ENCODE measurements around the gene PAX7.

PAX7 gene

GRCh38 chr1:18794051-18794450 is 163.4 kb downstream of the PAX7 start:
- no peak overlapping the region for H3K27ac ChIP-seq
- no peak for TF ChIP-seq CTCF (IDR thresholded peaks at IDR 0.05)
- no peaks in the 10 kb centered on the region for H3K9me3 ChIP-seq
- peaks cover 16% of the 10 kb centered on the region for H3K27me3 ChIP-seq
- H3K4me3 ChIP-seq (ENCODE audit: low read depth in 1 of 2, low read length in 1 of 2), result no peak overlapping the region
- no peaks in the 10 kb centered on the region for H3K4me1 ChIP-seq (ENCODE audit: control insufficient read depth in 1 of 2, insufficient read depth in 1 of 2, low read depth in 1 of 2, low read length in 1 of 2)
- H3K36me3 ChIP-seq, result no peaks in the 10 kb centered on the region

GRCh38 chr1:18794561-18794960 is 163.9 kb downstream of the PAX7 start:
- peaks cover 11% of the 10 kb centered on the region for H3K27me3 ChIP-seq
- no peak overlapping the region for H3K27ac ChIP-seq
- H3K9me3 ChIP-seq, result no peaks in the 10 kb centered on the region
- no peak overlapping the region for H3K4me3 ChIP-seq (ENCODE audit: low read depth in 1 of 2, low read length in 1 of 2)
- no peaks in the 10 kb centered on the region for H3K36me3 ChIP-seq
- no peak for TF ChIP-seq CTCF (IDR thresholded peaks at IDR 0.05)
- no peaks in the 10 kb centered on the region for H3K4me1 ChIP-seq (ENCODE audit: control insufficient read depth in 1 of 2, insufficient read depth in 1 of 2, low read depth in 1 of 2, low read length in 1 of 2)

GRCh38 chr1:18795002-18795689 is 164.5 kb downstream of the PAX7 start:
- TF ChIP-seq CTCF (IDR thresholded peaks at IDR 0.05), result no peak
- peaks cover 5% of the 10 kb centered on the region for H3K27me3 ChIP-seq
- H3K36me3 ChIP-seq, result no peaks in the 10 kb centered on the region
- no peaks in the 10 kb centered on the region for H3K9me3 ChIP-seq
- no peak overlapping the region for H3K27ac ChIP-seq
- H3K4me3 ChIP-seq (ENCODE audit: low read depth in 1 of 2, low read length in 1 of 2), result no peak overlapping the region
- no peaks in the 10 kb centered on the region for H3K4me1 ChIP-seq (ENCODE audit: control insufficient read depth in 1 of 2, insufficient read depth in 1 of 2, low read depth in 1 of 2, low read length in 1 of 2)

GRCh38 chr1:18796950-18797349 is 166.3 kb downstream of the PAX7 start:
- Histone ChIP-seq H3K27ac (no peak overlapping the region), H3K4me3 (ENCODE audit: low read depth in 1 of 2, low read length in 1 of 2) (no peak overlapping the region), H3K9me3 (no peaks in the 10 kb centered on the region), H3K27me3 (no peaks in the 10 kb centered on the region), H3K36me3 (no peaks in the 10 kb centered on the region), H3K4me1 (ENCODE audit: control insufficient read depth in 1 of 2, insufficient read depth in 1 of 2, low read depth in 1 of 2, low read length in 1 of 2) (no peaks in the 10 kb centered on the region)
- TF ChIP-seq CTCF (IDR thresholded peaks at IDR 0.05), result no peak
